Fibroblast of lung (primary cell): ENCODE data around the gene RBMXL2.
A peak's percentile ranks its signal among the peaks of the same experiment; 100 is the strongest.

Experiments
- CTCF ChIP-seq, 2 donors: IDR thresholded peaks in 1 of 2; conservative IDR thresholded peaks in 1 of 2; 1 replicate in 1 of 2; 2 replicates in 1 of 2; pipeline ENCODE4 v1.5.1; 2011 to 2012; ENCODE audit warnings: low read length in 2 of 2, control low read depth in 1 of 2, inconsistent platforms in 1 of 2, low read depth in 1 of 2, mild to moderate bottlenecking in 1 of 2
- EZH2 ChIP-seq: IDR thresholded peaks from 2 replicates; pipeline ENCODE4 v1.5.1; 2012; ENCODE audit warnings: low read length, control low read depth, mild to moderate bottlenecking; ENCODE audit errors: missing control alignments

- peak; percentile 64 to 70 for TF ChIP-seq CTCF (conservative IDR thresholded peaks at IDR 0.05 in 1 of 2, IDR thresholded peaks at IDR 0.05 in 1 of 2; ENCODE audit: low read depth in 1 of 2, low read length in 2 of 2)
- no peak for TF ChIP-seq EZH2
Measured at GRCh38 chr11:7098235-7098832, 9.5 kb downstream of the RBMXL2 start.
